ENCODE data around the gene SCUBE3. TPM values are rescaled to one million over a fixed set of nuclear protein-coding genes. Genes with fewer than 3 reads are reported as not detected.

The SCUBE3 gene
- total and polyA plus RNA-seq, 9 of the 15 experiments (the other 6 are each of a cell fraction or from before 2014, with no cell fraction given) = 0.01 to 0.11 TPM; not detected in 7

GRCh38 chr6:35185302-35185681, 28.5 kb upstream of the SCUBE3 start:
- TF ChIP-seq TBL1XR1 (IDR thresholded peaks at IDR 0.05; ENCODE audit: low read length in 2 of 2) = no peak
- peak; percentile 23; the same call in 1 of the 2 replicates for TF ChIP-seq CEBPB (tag; IDR thresholded peaks at IDR 0.05)
- peak; percentile 59; the same call in 1 of the 2 replicates for TF ChIP-seq ZNF740 (CRISPR knock-in tag; IDR thresholded peaks at IDR 0.05)
- TF ChIP-seq ZNF740 (tag; IDR thresholded peaks at IDR 0.05) = no peak
- Histone ChIP-seq H3K4me1 (replicated peaks in 1 of 2; ENCODE audit: control insufficient read depth in 2 of 2, insufficient read depth in 2 of 2, low read length in 2 of 2) (peaks cover 10 to 37% of the 10 kb centered on the region in 2 experiments; a peak in 4 of 5 replicates), H3K9ac (ENCODE audit: insufficient read depth in 1 of 2, low read depth in 2 of 2, low read length in 2 of 2) (no peak overlapping the region), H2AFZ (ENCODE audit: low read depth, low read length) (no peak overlapping the region), H3K79me2 (ENCODE audit: control insufficient read depth, insufficient read depth, low read length) (no peaks in the 10 kb centered on the region), H3K36me3 (ENCODE audit: control insufficient read depth, insufficient read depth, low read length) (no peaks in the 10 kb centered on the region), H3K4me2 (ENCODE audit: insufficient read depth, low read length) (no peak overlapping the region; the same call in 1 of the 2 replicates), H4K20me1 (replicated peaks; ENCODE audit: control insufficient read depth, insufficient read depth, low read length) (no peaks in the 10 kb centered on the region), H3K9me3 (replicated peaks; ENCODE audit: control insufficient read depth, insufficient read depth, low read depth, low read length) (no peaks in the 10 kb centered on the region), H3K4me3 (no peak overlapping the region), H3K27ac (ENCODE audit: extremely low read depth, low read depth, low read length) (no peak overlapping the region), H3K27me3 (ENCODE audit: control insufficient read depth in 2 of 2, insufficient read depth in 2 of 2, low read length in 2 of 2) (peaks cover 9 to 16% of the 10 kb centered on the region in 2 experiments; a peak in 3 of 5 replicates), H3K9me1 (ENCODE audit: control insufficient read depth, insufficient read depth, low read length) (no peaks in the 10 kb centered on the region)
- CTCF ChIA-PET (ENCODE audit: low intra/inter-chr PET ratio) = no interaction called here
- WGBS (ENCODE audit: insufficient coverage, low coverage, missing lambda C conversion rate) = 8% methylated on average over 6 of the region's 6 CpGs
- DNase-seq (ENCODE audit: extremely low read depth in 1 of 4, low spot score in 3 of 4) = peak in 2 of 4 experiments; percentile 36 to 37
- ATAC-seq = peak; percentile 45
- no TSS peak for BruUV-seq (replicated peaks)
- POLR2A ChIA-PET = interaction anchor here (0.9 kb wide), 1 partner anchor 74 kb away, joined by 4 read pairs; the partner anchor contains the start of gene ZNF76
- in situ Hi-C loops (cut with MboI) = no loop called here
- no peak for FAIRE-seq
- intact Hi-C loops (cut with micrococcal nuclease) = no loop called here

GRCh38 chr6:35185971-35186370, 27.8 kb upstream of the SCUBE3 start:
- no peak overlapping the region for H3K4me3 ChIP-seq
- POLR2A ChIA-PET = interaction anchor here (0.5 to 1.0 kb wide), 2 partner anchors 29 to 30 kb away, joined by 3 to 4 read pairs; no protein-coding TSS in a partner anchor
- TF ChIP-seq UBTF (IDR thresholded peaks at IDR 0.05; ENCODE audit: borderline replicate concordance in 1 of 2, low read depth in 2 of 2, low read length in 2 of 2) (no peak), ETV1 (tag; conservative IDR thresholded peaks at IDR 0.05; ENCODE audit: low read depth) (no peak), STAT5A (IDR thresholded peaks at IDR 0.05; ENCODE audit: borderline replicate concordance, low read length) (no peak), SFPQ (IDR thresholded peaks at IDR 0.05; ENCODE audit: low read depth, low read length) (no peak), SREBF1 (IDR thresholded peaks at IDR 0.05; ENCODE audit: borderline replicate concordance, low read depth, low read length) (no peak)

More at GRCh38 chr6:35185971-35186370, 27.8 kb upstream of the SCUBE3 start:
- no peak for ATAC-seq
- Histone ChIP-seq H3K27ac (ENCODE audit: extremely low read depth, low read depth, low read length) (no peak overlapping the region), H3K9me1 (ENCODE audit: control insufficient read depth, insufficient read depth, low read length) (no peaks in the 10 kb centered on the region), H3K36me3 (ENCODE audit: control insufficient read depth, insufficient read depth, low read length) (no peaks in the 10 kb centered on the region), H3K79me2 (ENCODE audit: control insufficient read depth, insufficient read depth, low read length) (no peaks in the 10 kb centered on the region), H3K9me3 (replicated peaks; ENCODE audit: control insufficient read depth, insufficient read depth, low read depth, low read length) (no peaks in the 10 kb centered on the region), H3K4me1 (replicated peaks in 1 of 2; ENCODE audit: control insufficient read depth in 2 of 2, insufficient read depth in 2 of 2, low read length in 2 of 2) (peaks cover 10 to 36% of the 10 kb centered on the region in 2 experiments; a peak in 4 of 5 replicates), H3K4me2 (ENCODE audit: insufficient read depth, low read length) (no peak overlapping the region), H2AFZ (ENCODE audit: low read depth, low read length) (no peak overlapping the region), H3K27me3 (ENCODE audit: control insufficient read depth in 2 of 2, insufficient read depth in 2 of 2, low read length in 2 of 2) (peaks cover 9 to 16% of the 10 kb centered on the region in 2 experiments; a peak in 3 of 5 replicates), H3K9ac (ENCODE audit: insufficient read depth in 1 of 2, low read depth in 2 of 2, low read length in 2 of 2) (peak overlapping the region in 1 of 2 experiments; percentile 21; a peak in 1 of 4 replicates), H4K20me1 (replicated peaks; ENCODE audit: control insufficient read depth, insufficient read depth, low read length) (no peaks in the 10 kb centered on the region)
- WGBS (ENCODE audit: insufficient coverage, low coverage, missing lambda C conversion rate) = 0% methylated on average over 1 of the region's 1 CpG
- DNase-seq (ENCODE audit: extremely low read depth in 1 of 4, low spot score in 3 of 4) = no peak
- no peak for FAIRE-seq
- in situ Hi-C loops (cut with MboI) = no loop called here
- no TSS peak for BruUV-seq (replicated peaks)
- intact Hi-C loops (cut with micrococcal nuclease) = no loop called here
- CTCF ChIA-PET (ENCODE audit: low intra/inter-chr PET ratio) = no interaction called here
